Measurements from ENCODE around the gene UNC50.

UNC50 gene, protein sequence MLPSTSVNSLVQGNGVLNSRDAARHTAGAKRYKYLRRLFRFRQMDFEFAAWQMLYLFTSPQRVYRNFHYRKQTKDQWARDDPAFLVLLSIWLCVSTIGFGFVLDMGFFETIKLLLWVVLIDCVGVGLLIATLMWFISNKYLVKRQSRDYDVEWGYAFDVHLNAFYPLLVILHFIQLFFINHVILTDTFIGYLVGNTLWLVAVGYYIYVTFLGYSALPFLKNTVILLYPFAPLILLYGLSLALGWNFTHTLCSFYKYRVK

DNA sequence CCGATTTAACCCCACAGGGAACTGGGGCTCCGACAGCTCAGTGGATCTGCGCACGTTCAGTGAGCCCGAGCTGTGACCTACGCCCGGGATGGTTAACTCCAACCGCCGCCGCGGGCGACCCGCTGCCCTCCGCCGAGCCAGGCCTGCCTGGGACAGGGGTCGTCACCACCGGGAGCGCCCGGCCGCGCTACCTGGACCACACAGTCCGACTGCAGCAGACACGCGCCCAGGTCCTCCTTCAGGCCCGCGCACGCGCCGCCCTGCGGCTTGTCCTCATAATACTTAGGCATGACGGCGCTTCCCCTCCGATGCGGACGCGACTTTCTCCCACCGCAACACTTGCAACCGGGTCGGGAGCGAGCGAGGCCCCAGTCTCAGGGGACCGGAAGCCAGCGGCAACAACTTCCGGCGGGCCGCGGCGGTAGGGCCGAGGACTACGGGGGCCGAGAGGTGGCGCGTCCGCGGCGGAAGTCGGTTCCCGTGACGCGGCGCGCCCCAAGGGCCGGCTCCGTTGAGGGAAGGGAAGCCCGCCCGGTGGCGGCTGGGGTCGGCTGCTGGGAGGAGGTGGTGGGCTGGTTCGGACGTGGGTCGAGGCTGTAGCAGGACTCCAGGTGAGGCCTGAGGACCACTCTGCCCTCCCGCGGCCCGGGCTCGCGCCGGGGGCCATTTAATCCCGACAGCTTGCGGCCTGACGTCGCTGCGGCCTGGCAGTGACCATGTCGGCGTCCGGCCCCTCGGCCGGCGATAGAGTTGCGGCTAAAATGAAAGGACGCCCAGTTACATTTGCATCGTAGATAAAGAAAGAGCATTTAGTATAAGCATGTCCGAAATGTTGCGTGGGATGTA lies at the start of gene UNC50, which contains the start of gene COA5:
TSS of gene UNC50 (plus strand) at position 474 of the 846 bp plus-strand sequence. CDS start 1,171 bp downstream, outside the sequence.
TSS of gene COA5 (minus strand) at position 397 of the 846 bp plus-strand sequence. CDS start at position 290, 107 bp downstream.
- DNase-seq = peak; percentile 90

DNA sequence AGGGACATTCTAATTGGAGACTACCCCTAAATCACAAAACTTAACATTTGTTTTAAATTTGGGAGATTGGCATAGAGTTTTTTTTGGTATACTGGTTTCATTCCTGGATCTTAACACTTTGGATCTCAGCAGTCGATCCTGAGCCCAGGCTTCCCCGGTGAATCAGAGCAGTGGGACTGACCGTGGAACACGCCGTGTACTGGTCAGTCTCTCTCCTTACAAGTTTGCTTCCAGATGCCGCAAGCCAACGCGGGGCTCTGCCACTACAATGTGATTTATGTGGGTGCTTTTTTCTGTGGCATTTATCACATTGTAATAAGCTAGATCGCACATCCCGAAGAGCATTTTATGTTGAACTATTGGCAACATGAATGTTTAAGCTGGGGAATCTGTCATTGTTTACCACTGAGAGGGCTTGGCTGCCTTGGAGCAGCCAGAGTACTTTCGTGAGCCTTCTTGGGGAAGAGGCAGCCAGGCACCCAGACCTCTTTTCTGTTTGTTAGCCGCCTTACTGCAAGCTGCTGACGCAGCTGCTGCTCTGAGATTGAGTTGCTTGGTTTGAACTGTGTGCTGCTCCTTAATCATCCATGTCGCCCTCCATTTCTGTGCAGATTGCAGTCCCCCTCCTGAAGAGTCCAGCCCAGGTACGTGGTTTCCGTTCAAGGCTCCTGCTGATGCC lies 49.4 kb upstream of the UNC50 start:
- DNase-seq = no peak

DNA sequence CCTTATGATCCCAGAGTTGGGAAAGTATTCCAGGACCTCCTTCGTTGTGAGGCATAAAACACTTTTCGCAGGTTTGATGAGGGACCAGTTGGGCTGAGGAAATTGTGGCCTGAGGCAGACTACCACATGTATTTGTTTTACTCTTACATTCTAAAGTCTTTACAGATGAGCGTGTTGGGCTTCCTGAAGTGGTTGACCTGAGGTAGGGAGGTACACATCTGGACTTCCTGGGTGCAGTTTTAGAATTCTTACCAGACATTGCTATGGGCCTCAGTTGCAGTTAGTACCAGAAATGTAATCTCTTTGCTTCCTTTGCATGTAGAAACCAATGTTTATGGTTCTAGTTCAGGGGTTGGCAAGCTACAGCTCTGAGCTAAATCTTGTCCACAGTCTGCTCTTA lies 48.8 kb upstream of the UNC50 start:
- no peak for DNase-seq

DNA sequence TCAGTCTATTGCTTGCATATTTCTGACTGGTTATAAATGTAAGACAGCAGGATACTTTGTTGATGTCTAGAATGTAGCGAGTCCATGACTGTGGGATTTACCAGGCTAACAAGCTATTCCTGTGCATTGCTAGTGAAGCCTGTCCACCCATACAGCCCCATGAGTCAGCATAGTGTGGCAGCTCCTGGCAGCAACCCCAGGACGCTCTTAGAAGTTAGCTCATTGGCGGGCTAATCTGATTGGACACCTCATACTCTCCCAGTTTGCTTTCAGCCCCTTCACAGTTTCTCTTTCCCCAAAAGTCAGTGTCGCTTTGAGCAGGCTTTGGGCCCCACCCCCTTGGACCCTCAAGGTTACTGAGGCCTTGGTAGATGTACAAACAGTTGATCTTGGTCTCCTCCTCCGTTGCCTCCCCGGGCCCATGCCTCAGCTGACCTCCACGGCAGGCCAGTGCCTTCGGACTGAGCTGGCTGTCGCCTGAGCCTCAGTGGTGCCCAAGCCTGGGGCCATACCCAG lies 48.1 kb upstream of the UNC50 start:
- no peak for DNase-seq

DNA sequence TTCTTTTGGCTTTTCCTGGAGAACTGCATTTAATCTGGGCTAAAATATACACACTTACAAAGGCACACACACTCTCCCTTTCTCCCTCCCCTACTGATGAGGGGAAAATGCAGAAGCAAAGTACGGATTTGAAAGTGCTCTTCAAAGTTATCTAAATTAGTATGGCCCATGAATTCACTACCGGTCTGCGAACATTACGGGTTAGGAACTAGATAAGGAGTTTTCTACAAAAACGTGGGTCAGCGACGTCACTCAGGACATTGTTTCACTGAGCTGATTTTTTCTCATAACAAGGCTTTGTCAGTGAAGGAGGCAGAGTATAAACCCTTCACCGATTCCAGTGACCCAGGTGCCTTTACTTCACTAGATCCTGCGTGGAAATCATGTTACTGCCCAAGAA lies 47.4 kb upstream of the UNC50 start:
- DNase-seq = no peak

DNA sequence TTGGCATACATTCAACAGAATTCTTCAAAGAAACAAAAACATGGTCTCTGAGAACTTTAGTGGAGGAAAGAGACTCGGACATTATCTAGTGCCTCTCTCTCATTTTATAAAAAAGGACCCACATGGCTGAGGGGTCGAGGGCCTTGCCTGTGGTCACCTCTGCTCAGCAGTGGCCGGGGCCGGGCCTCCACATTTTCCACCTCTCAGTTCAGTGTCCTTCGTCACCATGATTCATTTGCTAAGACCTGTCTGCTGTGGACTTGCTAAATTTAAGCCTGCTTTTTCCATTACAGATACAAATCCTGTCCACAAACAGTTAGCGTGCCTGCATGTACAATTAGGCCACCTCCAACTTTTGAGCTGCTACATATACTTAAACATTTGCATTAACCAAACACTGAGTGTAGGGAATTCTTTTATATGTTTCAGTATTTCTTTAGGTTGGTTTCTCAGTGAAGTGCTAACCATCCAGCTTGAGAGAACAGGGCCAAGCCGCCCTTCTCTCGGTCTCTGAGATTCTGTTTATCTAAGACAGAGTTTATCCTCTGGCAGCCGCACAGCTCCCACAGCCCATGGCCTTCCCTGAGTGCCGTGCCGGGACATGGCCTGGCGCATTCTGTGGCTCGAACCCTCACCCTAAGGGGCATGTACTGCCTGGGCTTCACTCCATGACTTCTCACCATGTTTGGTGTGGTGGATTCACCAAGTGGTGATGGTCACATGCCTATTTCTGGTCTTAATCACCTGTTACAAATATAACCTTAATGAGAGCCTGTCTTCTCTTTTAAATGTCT lies 46.3 kb upstream of the UNC50 start:
- no peak for DNase-seq

DNA sequence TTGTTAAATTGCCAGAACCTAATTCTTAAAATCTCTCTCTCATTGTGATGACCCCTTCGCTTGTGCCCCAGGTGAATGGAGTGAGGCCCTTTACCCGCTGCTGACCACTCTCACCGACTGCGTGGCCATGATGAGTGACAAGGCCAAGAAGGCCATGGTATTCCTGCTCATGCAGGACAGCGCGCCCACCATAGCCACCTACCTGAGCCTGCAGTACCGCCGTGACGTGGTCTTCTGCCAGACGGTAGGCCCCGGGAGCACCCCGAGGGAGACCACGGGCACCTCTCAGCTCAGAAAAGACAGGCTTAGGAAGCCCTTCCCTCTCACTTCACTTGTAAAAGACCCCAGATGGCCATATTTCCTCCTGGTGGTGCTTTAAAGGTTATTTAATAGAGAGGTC lies 45.0 kb upstream of the UNC50 start:
- no peak for DNase-seq

DNA sequence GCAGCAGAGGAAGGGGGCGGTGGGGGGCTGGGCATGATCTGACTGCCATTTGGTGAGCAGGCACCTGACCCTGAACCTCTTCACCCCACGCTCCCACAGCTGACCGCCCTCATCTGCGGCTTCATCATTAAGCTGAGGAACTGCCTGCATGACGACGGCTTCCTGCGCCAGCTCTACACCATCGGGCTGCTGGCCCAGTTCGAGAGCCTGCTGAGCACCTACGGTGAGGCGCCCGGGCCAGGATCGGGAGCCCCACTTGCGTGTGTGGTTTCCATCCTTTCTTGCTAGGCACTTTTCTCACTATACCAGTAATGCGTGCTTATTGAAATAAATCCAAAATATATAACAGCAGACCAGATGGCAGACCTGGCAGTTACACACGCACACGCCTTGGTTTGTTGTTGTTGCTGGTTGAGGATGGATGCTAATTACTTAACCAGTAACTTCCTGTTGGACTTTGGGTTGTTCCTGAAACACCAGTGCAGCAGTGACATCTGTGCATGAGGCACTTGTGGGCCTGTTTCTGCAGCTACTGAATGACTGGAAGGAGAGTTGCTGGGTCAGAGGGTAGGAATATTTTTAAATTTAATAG lies 43.8 kb upstream of the UNC50 start:
- peak; percentile 32 for DNase-seq

DNA sequence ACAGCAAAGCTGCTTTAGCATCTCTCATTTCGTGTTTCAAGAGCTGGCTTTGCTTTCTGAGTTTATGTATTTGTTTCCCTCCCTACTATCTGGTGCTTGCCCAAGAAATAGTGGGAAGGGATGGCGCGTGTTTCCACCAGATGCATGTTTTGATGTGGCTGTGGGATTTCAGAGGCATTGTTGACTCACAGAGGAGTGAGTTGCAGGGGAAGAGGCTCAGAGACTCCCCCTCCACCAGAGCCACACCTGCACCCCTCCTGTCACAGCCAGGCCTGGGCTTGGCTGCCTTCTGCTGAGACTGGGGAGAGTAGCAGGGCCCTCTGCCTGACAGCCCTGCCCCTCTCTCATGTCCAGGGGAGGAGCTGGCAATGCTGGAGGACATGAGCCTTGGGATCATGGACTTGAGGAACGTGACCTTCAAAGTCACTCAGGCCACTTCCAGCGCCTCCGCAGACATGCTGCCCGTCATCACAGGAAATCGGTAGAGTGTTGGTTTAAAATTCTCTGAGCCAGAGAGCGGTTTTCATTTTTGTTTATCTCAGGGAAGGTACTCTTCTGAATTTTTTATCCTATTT lies 43.0 kb upstream of the UNC50 start:
- DNase-seq = no peak

DNA sequence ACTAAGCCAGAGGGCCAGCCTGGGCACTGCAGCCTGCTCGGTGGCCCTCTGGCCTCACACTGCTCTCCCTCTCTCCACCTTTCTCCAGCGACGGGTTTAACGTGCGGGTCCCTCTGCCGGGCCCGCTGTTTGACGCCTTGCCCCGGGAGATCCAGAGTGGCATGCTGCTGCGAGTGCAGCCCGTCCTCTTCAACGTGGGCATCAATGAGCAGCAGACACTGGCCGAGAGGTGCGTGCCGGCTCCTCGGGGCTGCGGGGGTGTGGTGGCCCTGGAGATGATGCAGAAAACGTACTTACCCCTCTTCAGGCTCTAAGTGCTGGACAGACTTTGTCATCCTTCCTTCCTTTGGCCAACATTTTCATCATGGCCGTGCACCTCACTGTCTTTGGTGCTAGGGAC lies 42.4 kb upstream of the UNC50 start:
- no peak for DNase-seq

DNA sequence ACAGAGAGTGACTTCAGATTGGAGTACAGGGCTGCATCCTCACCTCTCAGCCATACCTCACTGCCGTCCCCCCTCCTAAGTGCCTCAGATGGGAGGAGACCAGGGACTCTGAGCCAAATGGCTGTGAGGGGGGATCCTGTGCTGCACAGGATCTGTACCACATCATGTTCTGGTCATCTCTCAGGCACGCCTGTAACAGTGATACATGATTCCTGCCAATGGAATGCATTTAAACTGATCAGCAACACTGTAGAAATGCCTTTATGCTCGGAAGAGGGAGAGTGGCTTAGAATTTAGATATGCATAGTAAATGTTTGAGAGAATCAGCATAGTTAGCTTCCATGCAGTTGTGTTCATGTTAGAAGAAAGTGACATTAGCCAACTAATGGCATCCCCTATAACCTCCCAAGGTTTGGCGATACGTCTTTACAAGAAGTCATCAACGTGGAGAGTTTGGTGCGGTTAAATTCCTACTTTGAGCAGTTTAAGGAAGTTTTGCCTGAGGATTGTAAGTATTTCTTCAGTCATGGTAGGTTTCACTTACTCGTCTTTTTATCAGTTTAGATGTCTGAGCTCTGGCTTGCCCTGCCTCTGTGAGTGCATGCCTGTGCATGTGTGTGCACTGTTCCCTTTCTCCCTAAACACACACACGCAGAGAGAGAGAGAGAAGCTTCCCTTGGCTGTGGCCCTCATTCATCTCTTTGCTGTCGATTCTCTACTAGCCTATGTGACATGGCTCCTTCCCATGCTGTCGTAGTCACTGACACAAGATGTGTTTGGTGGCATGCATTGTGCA lies 40.0 kb upstream of the UNC50 start:
- no peak for DNase-seq

DNA sequence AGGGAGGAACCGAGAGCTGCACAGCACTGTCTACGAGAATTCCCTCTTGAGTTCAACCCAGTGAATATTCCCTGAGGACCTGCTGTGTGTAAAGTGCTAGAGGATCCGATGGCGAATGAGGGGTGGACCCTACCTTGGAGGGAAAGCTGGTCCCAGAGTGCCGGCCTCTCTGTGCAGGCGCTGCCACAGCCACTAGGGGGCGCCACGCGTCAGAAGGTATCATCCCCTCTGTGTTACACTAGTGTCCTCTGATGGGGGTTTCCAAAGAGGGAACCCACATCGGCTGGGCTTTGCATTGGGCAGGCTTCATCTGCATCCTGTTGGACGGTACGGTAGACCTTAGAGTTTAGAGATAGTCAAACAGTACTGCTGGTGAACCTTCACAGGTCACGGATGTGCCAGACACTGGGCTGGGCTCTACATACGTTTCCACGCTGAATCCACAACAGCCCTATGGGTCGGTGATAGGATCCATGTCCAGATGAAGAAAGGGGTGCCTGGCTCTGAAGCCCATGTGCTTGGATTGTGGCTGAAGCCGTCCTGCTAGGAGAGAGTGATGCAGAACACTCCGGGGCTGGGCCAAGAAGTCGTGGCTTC lies 39.1 kb upstream of the UNC50 start:
- no peak for DNase-seq

DNA sequence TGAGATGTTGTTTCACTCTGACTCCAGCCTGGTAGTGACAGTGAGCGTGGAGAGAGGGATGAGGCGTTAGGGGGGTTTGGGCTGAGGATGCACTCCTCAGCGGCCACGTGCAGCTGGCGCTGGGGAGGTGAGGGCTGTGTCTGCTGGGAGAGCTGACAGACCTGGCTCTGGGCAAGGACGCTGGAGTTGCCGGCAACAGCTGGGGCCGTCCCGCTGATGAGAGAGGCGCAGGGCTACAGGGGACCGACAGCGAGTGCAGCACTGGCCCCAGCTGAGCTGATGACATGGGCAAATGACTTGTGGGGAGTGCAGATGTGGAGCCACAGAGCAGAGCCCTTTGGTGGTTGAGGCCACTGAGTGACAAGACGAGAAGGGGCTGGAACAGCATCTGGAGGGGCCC lies 38.5 kb upstream of the UNC50 start:
- no peak for DNase-seq

DNA sequence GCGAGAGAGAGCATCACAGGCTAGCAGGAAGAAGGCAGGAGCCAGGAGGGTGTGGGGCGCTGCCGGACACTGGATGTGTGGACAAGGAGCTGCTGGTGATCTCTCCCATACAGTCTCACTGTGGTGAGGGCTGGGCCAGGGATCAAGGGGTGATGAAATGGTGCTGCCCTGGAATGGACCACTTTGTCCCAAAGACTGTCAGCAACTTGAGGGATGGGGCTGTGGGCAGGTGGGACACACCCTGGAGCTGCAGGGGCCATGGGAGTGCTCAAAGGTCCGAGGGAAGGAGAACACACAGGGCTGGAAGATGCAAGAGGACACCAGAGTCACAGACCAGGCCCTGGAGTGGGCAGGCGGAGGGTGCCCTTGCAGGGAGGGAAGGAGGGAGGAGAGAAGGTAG lies 38.0 kb upstream of the UNC50 start:
- DNase-seq = no peak

DNA sequence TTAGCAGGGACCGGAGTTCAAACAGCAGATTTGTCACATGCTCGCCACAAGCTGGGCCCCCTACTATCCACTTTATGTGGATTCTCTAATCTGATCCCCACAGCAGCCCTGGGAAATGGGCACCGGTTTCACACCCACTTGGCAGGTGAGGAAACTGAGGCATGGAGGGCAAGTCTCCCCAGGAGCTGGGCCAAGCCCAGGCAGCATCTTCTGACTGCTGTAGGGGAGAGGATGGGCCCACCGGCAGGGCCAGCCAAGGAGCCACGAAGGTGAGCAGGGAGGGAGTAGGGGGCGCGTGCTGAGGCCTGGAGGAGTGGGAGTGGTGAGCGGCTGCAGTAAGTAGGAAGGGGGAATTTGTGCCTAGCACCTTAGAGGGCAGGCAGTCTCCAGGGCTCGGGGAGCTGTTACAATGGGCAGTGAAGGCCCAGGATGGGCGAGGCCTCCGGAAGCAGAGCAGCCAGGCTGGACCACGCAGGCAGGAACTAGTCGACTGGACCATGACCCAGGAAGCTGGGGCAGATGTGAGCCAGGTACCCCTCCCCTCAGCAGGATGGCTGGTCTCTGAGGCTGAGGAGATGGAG lies 37.2 kb upstream of the UNC50 start:
- DNase-seq = no peak

DNA sequence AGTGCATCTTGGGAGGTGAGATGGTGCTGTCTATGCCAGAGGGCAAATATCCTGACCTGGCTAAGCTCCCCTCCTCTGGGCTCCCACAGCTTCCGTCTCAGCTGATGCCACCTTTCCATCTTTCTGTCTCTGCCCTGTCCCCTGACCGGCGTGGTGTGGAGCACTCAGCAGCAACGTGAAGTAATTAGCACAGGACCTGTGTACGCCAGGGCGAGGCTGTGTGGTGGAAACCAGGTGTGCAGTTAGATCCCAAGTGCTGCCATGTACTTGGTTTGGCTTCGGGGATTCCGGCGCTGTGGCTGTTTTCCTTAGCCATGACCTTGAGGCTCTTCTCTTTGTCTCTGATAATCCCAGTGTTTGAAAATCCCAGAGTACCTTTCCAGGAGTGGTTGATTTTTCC lies 36.6 kb upstream of the UNC50 start:
- DNase-seq = no peak

DNA sequence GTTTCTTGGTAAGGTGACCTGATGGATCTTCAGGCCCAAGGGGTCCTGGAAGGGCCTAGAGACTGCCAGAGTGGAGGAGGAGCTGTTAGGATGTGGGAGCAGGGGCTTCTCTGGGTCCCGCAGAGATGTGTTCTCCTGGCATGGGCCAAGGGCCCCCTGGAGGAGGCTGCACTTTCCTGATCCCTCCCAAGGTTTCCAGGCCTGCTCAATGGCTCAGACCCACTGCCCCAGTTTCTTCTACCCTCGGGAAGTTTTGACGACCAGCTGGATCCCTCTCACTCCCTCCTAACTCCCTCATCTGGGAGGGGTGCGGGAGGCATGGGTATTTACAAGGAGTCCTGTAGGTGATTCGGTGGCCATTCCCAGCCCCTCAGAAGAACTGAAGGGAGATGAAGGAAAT lies 36.2 kb upstream of the UNC50 start:
- DNase-seq = no peak

DNA sequence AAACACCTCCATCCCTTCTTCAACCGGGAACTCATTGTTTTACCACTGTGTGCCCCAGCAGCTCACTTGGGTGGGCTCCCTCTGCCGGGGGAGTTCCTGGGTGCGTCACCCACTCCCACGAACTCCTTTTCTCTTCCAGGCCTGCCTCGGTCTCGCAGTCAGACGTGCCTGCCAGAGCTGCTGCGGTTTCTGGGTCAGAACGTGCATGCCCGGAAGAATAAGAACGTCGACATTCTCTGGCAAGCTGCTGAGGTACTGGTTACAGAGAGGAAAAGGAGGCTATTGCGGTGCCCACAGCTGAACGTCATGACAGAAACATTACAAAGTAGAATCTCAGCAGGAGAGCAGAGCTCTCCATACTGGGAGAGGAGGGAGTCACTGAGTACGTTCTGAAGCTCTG lies 35.7 kb upstream of the UNC50 start:
- DNase-seq = no peak

DNA sequence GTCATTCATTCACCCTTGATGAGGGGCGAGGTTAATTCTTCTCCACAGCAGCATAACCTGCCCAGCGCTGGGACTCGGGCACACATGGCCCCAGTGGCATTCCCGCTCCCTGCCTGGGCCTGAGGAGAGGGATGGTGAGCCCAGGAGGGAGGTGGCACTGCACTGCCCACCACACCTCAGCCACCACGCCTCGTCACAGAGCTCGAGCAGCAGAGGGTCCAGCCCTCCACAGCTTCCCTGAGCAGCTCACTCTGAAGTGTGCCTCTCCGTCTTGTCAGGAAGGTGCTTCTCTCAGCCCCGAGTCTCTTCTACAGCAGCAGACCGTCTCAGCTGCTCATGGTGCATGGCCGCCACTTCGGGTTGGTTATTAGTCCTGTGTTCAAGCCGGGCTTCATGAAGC lies 35.0 kb upstream of the UNC50 start:
- DNase-seq = no peak

DNA sequence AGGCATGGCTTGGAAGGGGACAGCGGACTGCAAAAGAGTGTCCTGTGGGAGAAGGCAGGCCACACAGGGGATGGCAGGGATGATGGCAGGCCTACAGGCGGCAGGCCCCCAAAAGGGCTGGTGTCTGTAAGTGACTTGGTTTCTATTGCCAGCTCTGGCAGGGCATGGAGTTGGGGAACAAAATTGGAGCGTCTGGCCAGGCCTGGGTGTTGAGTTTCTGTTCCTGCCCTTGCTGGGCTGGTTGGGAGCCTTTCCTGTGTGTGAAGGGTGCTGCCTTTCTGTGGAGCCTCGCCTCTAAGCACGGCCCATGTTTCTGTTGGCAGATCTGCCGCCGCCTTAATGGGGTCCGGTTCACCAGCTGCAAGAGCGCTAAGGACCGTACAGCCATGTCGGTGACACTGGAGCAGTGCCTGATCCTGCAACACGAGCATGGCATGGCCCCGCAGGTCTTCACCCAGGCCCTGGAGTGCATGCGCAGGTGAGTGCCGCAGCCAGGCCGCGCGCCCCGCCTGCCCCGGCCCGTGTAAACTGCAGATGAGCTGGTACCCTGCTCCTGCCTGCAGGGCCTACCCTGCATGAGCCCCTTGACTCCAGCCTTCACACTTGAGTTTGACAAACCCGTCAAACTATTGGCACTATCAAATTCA lies 31.6 kb upstream of the UNC50 start:
- no peak for DNase-seq

All from NCI-H2171 treated with DMSO at 0.1 percent for 48 hours (cell line).